HG02610 (cell line): Measurements from ENCODE around the gene SRD5A1.
"Not testable (repeated sequence)": the region's sequence is repeated elsewhere in the genome, so short reads cannot be mapped to it uniquely, and the experiment has no call there.

Source experiments
- ATAC-seq: cut with Tn5 transposase; IDR thresholded peaks from one replicate; pipeline ENCODE4 v1.9.1; 2021; ENCODE audit warnings: mild to moderate bottlenecking, moderate library complexity; ENCODE audit not compliant: unreplicated experiment

Gene SRD5A1

GRCh38 chr5:6638236-6638635 lies 5.0 kb downstream of the SRD5A1 start:
- no peak for ATAC-seq

- ATAC-seq: no peak
These were observed 9.4 kb downstream of the SRD5A1 start for GRCh38 chr5:6642655-6643054.

DNA sequence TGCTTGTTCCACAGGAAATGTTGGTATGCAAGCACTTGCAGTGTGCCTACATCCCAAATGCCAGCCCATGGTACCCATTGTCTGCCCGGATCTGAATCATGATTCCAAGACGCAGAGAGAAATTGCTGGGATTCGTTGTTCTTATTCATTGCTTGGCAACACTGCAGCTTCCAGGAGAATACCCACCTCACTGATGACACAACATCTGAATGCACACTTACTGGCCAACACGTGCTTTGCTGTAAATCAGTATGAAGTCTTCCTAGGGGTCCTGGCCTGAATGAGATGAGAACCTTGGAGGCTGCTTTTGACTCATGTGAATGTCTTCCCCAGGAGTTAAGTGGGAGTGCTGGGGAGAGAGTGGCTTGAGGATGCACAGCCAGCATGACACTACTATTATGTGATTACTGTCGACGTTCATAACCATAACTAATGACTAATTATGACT lies 11.6 kb downstream of the SRD5A1 start:
- no peak for ATAC-seq

- ATAC-seq: not testable (repeated sequence)
These were observed 12.5 kb downstream of the SRD5A1 start for GRCh38 chr5:6645571-6646362.

DNA sequence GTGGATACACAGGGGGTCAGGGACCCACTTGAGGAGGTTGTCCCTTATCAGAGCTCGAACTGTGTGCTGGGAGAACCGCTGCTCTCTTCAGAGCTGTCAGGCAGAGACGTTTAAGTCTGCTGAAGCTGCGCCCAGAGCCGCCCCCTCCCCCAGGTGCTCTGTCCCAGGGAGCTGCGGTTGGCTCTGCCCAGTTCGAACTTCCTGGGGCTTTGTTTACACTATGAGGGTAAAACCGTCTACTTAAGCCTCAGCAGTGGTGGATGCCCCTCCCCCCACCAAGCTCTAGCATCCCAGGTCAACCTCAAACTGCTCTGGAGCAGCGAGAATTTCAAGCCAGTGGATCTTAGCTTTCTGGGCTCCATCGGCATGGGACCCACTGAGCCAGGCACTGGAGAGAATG lies 15.9 kb downstream of the SRD5A1 start:
- ATAC-seq: no peak

- no peak for ATAC-seq
These were observed 16.4 kb downstream of the SRD5A1 start for GRCh38 chr5:6649681-6650080.

DNA sequence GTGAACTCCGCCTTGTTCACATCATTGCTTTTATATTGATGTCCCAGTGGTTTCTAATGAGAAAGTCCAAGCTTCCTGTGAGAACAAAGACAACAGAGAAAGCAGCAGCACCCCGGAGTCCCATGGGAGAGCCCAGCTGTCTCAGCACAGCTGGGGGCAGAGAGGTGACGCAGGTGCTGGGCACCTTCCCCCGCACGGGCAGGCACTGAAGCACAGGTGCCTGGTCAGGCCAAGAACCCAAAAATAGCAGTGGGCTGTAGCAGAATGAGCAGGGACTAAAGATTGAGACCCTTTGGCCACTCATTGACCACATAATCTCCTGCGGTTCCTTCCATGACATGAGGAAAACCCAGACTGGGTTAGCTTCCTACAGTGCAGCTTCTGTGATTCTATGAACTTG lies 18.8 kb downstream of the SRD5A1 start:
- peak; percentile 95 for ATAC-seq

GRCh38 chr5:6655432-6655831 lies 22.2 kb downstream of the SRD5A1 start:
- no peak for ATAC-seq

- no peak for ATAC-seq
These were observed 23.4 kb downstream of the SRD5A1 start for GRCh38 chr5:6656680-6657079.

- peak; percentile 86 for ATAC-seq
These were observed 26.9 kb downstream of the SRD5A1 start for GRCh38 chr5:6659941-6660684.

DNA sequence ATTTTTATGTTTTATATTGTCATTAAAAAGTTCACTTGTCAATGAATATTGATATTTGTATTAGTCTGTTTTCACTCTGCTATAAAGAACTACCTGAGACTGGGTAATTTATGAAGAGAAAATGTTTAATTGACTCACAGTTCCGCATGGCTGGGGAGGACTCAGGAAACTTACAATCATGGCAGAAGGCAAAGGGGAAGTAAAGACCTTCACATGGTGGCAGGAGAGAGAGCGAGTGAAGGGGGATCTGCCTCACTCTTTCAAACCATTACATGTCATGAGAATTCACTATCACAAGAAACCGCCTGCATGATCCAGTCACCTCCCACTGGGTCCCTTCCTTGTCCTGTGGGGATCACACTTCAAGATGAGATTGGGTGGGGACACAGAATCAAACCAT lies 27.4 kb downstream of the SRD5A1 start:
- peak; percentile 44 for ATAC-seq

GRCh38 chr5:6666762-6667161 lies 33.5 kb downstream of the SRD5A1 start:
- ATAC-seq: no peak

GRCh38 chr5:6667648-6668047 lies 34.4 kb downstream of the SRD5A1 start:
- ATAC-seq: no peak

DNA sequence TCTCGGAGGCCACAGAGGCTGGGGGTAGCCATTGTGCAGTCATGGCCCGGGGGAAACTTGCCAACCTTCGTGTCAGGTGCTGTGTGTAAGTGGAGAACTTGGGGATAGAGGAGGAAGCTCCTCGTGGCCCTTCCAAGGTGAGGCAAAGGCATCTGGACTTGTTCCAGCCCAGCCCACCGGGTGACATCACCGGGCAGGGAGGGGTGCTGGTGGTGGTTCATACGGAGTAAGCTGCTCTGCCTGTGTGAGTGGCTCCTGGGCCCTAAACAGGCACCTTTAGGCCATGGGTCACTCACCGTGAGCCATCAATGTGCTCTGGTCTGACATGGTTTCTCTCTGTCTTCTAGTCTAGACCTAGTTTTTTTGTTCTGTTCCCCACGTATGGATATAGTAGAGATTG lies 35.5 kb downstream of the SRD5A1 start:
- not testable (repeated sequence) for ATAC-seq

- ATAC-seq: no peak
These were observed 39.8 kb downstream of the SRD5A1 start for GRCh38 chr5:6673031-6673430.

DNA sequence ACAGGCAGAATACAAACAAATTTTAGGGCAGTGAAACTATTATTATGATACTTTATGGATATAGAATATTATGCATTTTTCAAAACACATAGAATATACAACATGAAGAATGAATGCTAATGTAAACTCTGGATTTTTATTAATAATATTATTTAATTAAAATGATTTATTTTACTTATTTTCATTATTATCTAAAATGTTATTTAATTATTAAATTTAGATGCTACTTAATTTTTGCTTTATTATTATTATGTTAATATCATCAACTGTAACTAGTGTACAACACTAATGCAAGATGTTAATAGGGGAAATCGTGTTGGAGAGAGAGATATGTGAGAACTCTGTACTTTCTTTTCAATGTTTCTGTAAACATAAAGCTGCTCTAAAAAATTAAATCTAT lies 40.7 kb downstream of the SRD5A1 start:
- ATAC-seq: no peak

GRCh38 chr5:6674421-6674820 lies 41.2 kb downstream of the SRD5A1 start:
- no peak for ATAC-seq

- no peak for ATAC-seq
These were observed 41.6 kb downstream of the SRD5A1 start for GRCh38 chr5:6674886-6675285.

- no peak for ATAC-seq
These were observed 42.7 kb downstream of the SRD5A1 start for GRCh38 chr5:6675784-6676491.

DNA sequence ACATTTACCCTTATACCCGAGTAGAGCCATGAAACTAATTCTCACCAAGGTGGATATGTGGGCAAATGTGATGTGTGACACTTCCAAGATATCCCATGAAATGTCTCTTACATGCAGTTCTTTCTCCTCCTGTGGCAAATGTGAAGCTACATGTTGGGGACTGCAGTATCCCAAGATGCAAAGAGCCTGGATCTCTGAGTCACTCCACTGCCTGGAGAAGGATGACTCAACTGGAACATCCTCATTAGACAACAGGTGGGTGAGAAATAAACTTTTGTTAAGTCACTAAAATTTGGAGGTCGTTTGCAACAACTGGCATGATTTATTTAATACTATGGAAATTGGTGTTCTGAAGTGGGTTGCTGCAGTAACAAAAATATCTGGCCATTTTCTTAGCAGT lies 43.5 kb downstream of the SRD5A1 start:
- no peak for ATAC-seq

- ATAC-seq: no peak
These were observed 45.1 kb downstream of the SRD5A1 start for GRCh38 chr5:6678385-6678784.

DNA sequence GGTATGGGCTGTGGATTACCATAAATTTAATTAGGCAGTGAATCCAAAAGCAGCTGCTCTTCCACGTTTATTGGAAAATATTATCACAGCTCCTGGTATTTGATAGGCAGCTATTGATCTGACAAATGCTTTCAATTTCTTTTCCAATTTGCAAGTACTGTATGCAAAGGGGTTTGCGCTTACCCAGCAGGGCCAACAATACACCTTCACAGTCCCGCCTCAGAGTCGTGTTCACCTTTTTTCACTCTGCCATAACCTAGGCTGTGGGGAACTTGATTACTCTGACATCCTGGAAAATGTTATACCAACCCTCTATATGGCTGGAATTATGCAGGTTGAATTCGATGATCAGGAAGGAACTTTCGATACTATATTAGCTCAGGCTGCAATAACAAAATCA lies 47.7 kb downstream of the SRD5A1 start:
- ATAC-seq: no peak
